SK-N-SH (cell line): ENCODE results near the gene CHST12. TPM values are rescaled to one million over a fixed set of nuclear protein-coding genes. Genes with fewer than 3 reads are reported as not detected.

Experiments
- CTCF ChIA-PET: fragments of 300-600, 350-600 bp; formaldehyde crosslinking; extraction: SDS; loops from one replicate; lab custom pipeline; 2021; lab: Yijun Ruan, JAX
- POLR2A ChIA-PET: fragments of 350-600 bp; sonication (Branson Sonifier 250); formaldehyde crosslinking; extraction: SDS; loops from one replicate; lab custom pipeline; 2020; ENCODE audit warnings: antibody characterized with exemption, inconsistent platforms; lab: Yijun Ruan, JAX
- DNase-seq: peaks from one replicate; pipeline ENCODE4 v3.0.0; 2012
- H2AFZ ChIP-seq: fragments of 200-600 bp; sonication (generic); 2 replicates; pipeline ENCODE4 v1.8.1; 2016; ENCODE audit warnings: antibody characterized with exemption, mild to moderate bottlenecking, low read depth
- H3F3A ChIP-seq: fragments of 200-600 bp; sonication (generic); replicated peaks from 2 replicates; pipeline ENCODE3; 2016; ENCODE audit warnings: antibody characterized with exemption, mild to moderate bottlenecking; ENCODE audit not compliant: insufficient read depth
- H3K27ac ChIP-seq, 2 experiments: fragments of 200-500 bp in 1 of 2; fragments of 200-600 bp in 1 of 2; sonication (Bioruptor generic) in 1 of 2; sonication (generic), shearing (Covaris generic) in 1 of 2; 2 replicates each; pipeline versions ENCODE4 v1.5.1 to v1.6.1; 2014 to 2016; ENCODE audit warnings: low read depth in 2 of 2, inconsistent platforms in 1 of 2, low read length in 1 of 2, mild to moderate bottlenecking in 1 of 2, mixed read lengths in 1 of 2
- H3K27me3 ChIP-seq: fragments of 200-600 bp; sonication (generic), shearing (Covaris generic); 2 replicates; pipeline ENCODE4 v1.6.1; 2016; ENCODE audit warnings: mixed run types; ENCODE audit not compliant: insufficient read depth
- H3K36me3 ChIP-seq, 2 experiments: fragments of 200-500 bp in 1 of 2; fragments of 200-600 bp in 1 of 2; sonication (Bioruptor generic) in 1 of 2; sonication (generic) in 1 of 2; replicated peaks in 1 of 2; 2 replicates each; pipeline versions ENCODE3 to v1.5.1; 2014 to 2016; ENCODE audit warnings: low read length in 1 of 2, mild to moderate bottlenecking in 1 of 2; ENCODE audit not compliant: insufficient read depth in 2 of 2, control insufficient read depth in 1 of 2
- H3K4me1 ChIP-seq, 2 experiments: fragments of 200-500 bp in 1 of 2; fragments of 200-600 bp in 1 of 2; sonication (Bioruptor generic) in 1 of 2; sonication (generic), shearing (Covaris generic) in 1 of 2; 2 replicates each; pipeline versions ENCODE4 v1.5.1 to v1.6.1; 2014 to 2016; ENCODE audit warnings: low read depth in 1 of 2, low read length in 1 of 2, mixed run types in 1 of 2; ENCODE audit not compliant: insufficient read depth in 2 of 2, control insufficient read depth in 1 of 2
- H3K4me2 ChIP-seq: fragments of 200-600 bp; sonication (generic), shearing (Covaris generic); 2 replicates; pipeline ENCODE4 v1.6.1; 2017; ENCODE audit warnings: mixed run types
- H3K4me3 ChIP-seq, 2 experiments: fragments of 200-500 bp in 1 of 2; fragments of 200-600 bp in 1 of 2; sonication (Bioruptor generic) in 1 of 2; sonication (generic), shearing (Covaris generic) in 1 of 2; 2 replicates each; pipeline versions ENCODE4 v1.5.1 to v1.8.1; 2014 to 2016; ENCODE audit warnings: low read depth in 2 of 2, inconsistent platforms in 1 of 2, low read length in 1 of 2, mild to moderate bottlenecking in 1 of 2, mixed read lengths in 1 of 2, moderate library complexity in 1 of 2
- H3K79me2 ChIP-seq: fragments of 200-600 bp; sonication (generic); 2 replicates; pipeline ENCODE4 v1.8.1; 2017; ENCODE audit warnings: mild to moderate bottlenecking; ENCODE audit not compliant: insufficient read depth
- H3K9ac ChIP-seq: fragments of 200-600 bp; sonication (generic); 2 replicates; pipeline ENCODE4 v1.6.1; 2017; ENCODE audit warnings: mixed run types
- H3K9me2 ChIP-seq: fragments of 200-600 bp; sonication (generic); 2 replicates; pipeline ENCODE4 v1.6.1; 2017; ENCODE audit warnings: mixed run types
- H3K9me3 ChIP-seq: fragments of 200-600 bp; sonication (generic); 2 replicates; pipeline ENCODE4 v1.6.1; 2017; ENCODE audit warnings: mixed run types, mild to moderate bottlenecking, moderate library complexity
- H4K20me1 ChIP-seq: fragments of 200-600 bp; sonication (generic); 2 replicates; pipeline ENCODE4 v1.6.1; 2017; ENCODE audit warnings: mild to moderate bottlenecking, mixed run types; ENCODE audit not compliant: insufficient read depth
- CTCF ChIP-seq: fragments of 200-600 bp; sonication (generic); IDR thresholded peaks from 2 replicates; pipeline ENCODE4 v1.6.1; 2017; ENCODE audit warnings: antibody characterized with exemption, mild to moderate bottlenecking, moderate library complexity
- EZH2phosphoT487 ChIP-seq: fragments of 200-600 bp; sonication (generic); IDR thresholded peaks from 2 replicates; pipeline ENCODE4 v1.6.1; 2017; ENCODE audit warnings: low read depth, mixed run types, mild to moderate bottlenecking, antibody characterized with exemption, moderate library complexity, borderline replicate concordance
- FOSL2 ChIP-seq: IDR thresholded peaks from 2 replicates; pipeline ENCODE4 v1.4.0; 2012; ENCODE audit warnings: low read depth, mild to moderate bottlenecking, moderate library complexity, borderline replicate concordance
- FOXJ3 ChIP-seq: sonication (generic); formaldehyde crosslinking; IDR thresholded peaks from 2 replicates; pipeline ENCODE4 v1.5.1; 2020; ENCODE audit warnings: mild to moderate bottlenecking, missing genetic modification reagents
- FOXM1 ChIP-seq: IDR thresholded peaks from 2 replicates; pipeline ENCODE4 v1.4.0; 2012; ENCODE audit warnings: low read depth, mild to moderate bottlenecking
- JUND ChIP-seq: IDR thresholded peaks from 2 replicates; pipeline ENCODE4 v1.4.0; 2012
- MXI1 ChIP-seq: IDR thresholded peaks from 2 replicates; pipeline ENCODE4 v1.6.1; 2012; ENCODE audit warnings: mild to moderate bottlenecking, low read depth, low read length, improper control_type of control experiment
- POLR2AphosphoS5 ChIP-seq: IDR thresholded peaks from 2 replicates; pipeline ENCODE4 v1.6.1; 2012; ENCODE audit warnings: low read depth, low read length
- RCOR1 ChIP-seq: fragments of 150-350 bp; IDR thresholded peaks from 2 replicates; pipeline ENCODE4 v1.6.1; 2017; ENCODE audit warnings: antibody characterized with exemption, low read length
- RFX5 ChIP-seq: IDR thresholded peaks from 2 replicates; pipeline ENCODE4 v1.6.1; 2012; ENCODE audit warnings: mild to moderate bottlenecking, improper control_type of control experiment, low read length
- RXRA ChIP-seq: IDR thresholded peaks from 2 replicates; pipeline ENCODE4 v1.4.0; 2012; ENCODE audit warnings: low read depth, mild to moderate bottlenecking, borderline replicate concordance
- SMC3 ChIP-seq: IDR thresholded peaks from 2 replicates; pipeline ENCODE4 v1.6.1; 2012; ENCODE audit warnings: low read depth, low read length, improper control_type of control experiment
- TAF1 ChIP-seq: IDR thresholded peaks from 2 replicates; pipeline ENCODE4 v1.6.1; 2012; ENCODE audit warnings: low read depth, mild to moderate bottlenecking, low read length, moderate library complexity, borderline replicate concordance
- USF2 ChIP-seq: fragments of 150-350 bp; IDR thresholded peaks from 2 replicates; pipeline ENCODE4 v1.6.1; 2017; ENCODE audit warnings: antibody characterized with exemption, low read length, low read depth, borderline replicate concordance
- WGBS: methylation state at CpG from one replicate; pipeline ENCODE4 v1.1.6; 2017; ENCODE audit warnings: low lambda C conversion rate; 5-methylcytosine and 5-hydroxymethylcytosine counted together
- polyA plus RNA-seq, 3 experiments: library from polyadenylated mRNA; depleted of rRNA; stranded (reverse); fragments of >200 nt; gene quantifications; 2 replicates each; pipeline ENCODE4 v1.2.3, GENCODE V29; 2012
- TF ChIP-seq, protein P1 (sequence below): IDR thresholded peaks from 2 replicates; pipeline ENCODE4 v1.4.0; 2012; ENCODE audit warnings: low read depth, borderline replicate concordance

The CHST12 gene
- polyA plus RNA-seq, 1 of the 3 experiments (the other 2 are of a cell fraction), result 32.7 TPM

DNA sequence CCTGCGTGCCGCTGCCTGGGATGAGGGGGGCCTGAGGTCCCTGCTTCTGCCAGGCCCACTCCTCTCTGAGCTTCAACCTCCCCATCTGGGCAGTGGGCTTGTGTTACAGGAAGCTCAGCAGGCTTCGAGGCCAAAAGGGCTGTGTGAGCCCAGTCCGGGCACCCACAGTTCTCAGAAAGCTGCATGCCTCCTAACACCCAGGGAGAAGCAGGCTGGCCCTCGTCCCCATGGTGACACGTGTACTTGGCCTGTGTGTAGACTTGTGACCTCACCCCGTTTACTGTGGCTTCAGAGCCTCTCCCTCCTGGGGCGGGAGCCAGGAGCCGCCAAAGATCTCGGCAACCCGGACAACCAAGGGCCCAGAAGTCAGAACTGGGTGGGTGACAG lies 75.0 kb downstream of the CHST12 start:
- no peaks in the 10 kb centered on the region for H3F3A ChIP-seq
- H3K9ac ChIP-seq, result no peak overlapping the region
- WGBS, result 85% methylated on average over 11 of the region's 11 CpGs
- H3K79me2 ChIP-seq, result no peaks in the 10 kb centered on the region
- no peaks in the 10 kb centered on the region for H3K9me2 ChIP-seq
- ChIA-PET POLR2A (interaction anchor here (0.6 kb wide), 1 partner anchor 76 kb away, joined by 3 read pairs; no protein-coding TSS in a partner anchor), CTCF (interaction anchor here (0.5 to 5.8 kb wide), 42 partner anchors 9 to 241 kb away, joined by 3 to 48 read pairs (median 5); partner anchors contain the start of gene IQCE)
- peaks cover 0 to 12% of the 10 kb centered on the region in 2 experiments; a peak in 1 of 4 replicates for H3K4me1 ChIP-seq
- H2AFZ ChIP-seq, result no peak overlapping the region
- TF ChIP-seq USF2 (no peak), SMC3 (no peak), TAF1 (no peak), JUND (no peak), FOSL2 (no peak), CTCF (no peak), MXI1 (no peak), POLR2AphosphoS5 (no peak), FOXM1 (no peak), FOXJ3 (CRISPR knock-in tag) (no peak), RXRA (no peak)
- TF ChIP-seq, protein P1, sequence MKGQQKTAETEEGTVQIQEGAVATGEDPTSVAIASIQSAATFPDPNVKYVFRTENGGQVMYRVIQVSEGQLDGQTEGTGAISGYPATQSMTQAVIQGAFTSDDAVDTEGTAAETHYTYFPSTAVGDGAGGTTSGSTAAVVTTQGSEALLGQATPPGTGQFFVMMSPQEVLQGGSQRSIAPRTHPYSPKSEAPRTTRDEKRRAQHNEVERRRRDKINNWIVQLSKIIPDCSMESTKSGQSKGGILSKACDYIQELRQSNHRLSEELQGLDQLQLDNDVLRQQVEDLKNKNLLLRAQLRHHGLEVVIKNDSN, result no peak
- no peak overlapping the region for H3K4me3 ChIP-seq
- H3K9me3 ChIP-seq, result no peaks in the 10 kb centered on the region
- no peaks in the 10 kb centered on the region for H3K36me3 ChIP-seq
- no peak overlapping the region; the same call in 1 of the 2 replicates for H3K4me2 ChIP-seq
- no peak for DNase-seq
- no peaks in the 10 kb centered on the region for H3K27me3 ChIP-seq
- H3K27ac ChIP-seq, result no peak overlapping the region
- H4K20me1 ChIP-seq, result no peaks in the 10 kb centered on the region

- POLR2A ChIA-PET, result interaction anchor here (0.6 kb wide), 1 partner anchor 75 kb away, joined by 3 read pairs; no protein-coding TSS in a partner anchor
- Histone ChIP-seq H2AFZ (no peak overlapping the region), H3K4me3 (no peak overlapping the region), H3K36me3 (no peaks in the 10 kb centered on the region), H3K9ac (no peak overlapping the region), H3K79me2 (no peaks in the 10 kb centered on the region), H3K9me3 (no peaks in the 10 kb centered on the region), H3K9me2 (no peaks in the 10 kb centered on the region), H4K20me1 (no peaks in the 10 kb centered on the region), H3K4me1 (peaks cover 0 to 14% of the 10 kb centered on the region in 2 experiments; a peak in 1 of 4 replicates), H3F3A (no peaks in the 10 kb centered on the region), H3K27me3 (no peaks in the 10 kb centered on the region), H3K4me2 (no peak overlapping the region), H3K27ac (no peak overlapping the region)
- CTCF ChIA-PET, result interaction anchor here (0.7 to 5.8 kb wide), 34 partner anchors 9 to 240 kb away, joined by 3 to 48 read pairs (median 5); partner anchors contain the start of gene IQCE
- 100% methylated on average over 10 of the region's 19 CpGs for WGBS
- TF ChIP-seq RCOR1, result no peak
- no peak for TF ChIP-seq EZH2phosphoT487
- no peak for TF ChIP-seq RFX5
- DNase-seq, result no peak
Observed at GRCh38 chr7:2478800-2479199, 75.4 kb downstream of the CHST12 start.
